Mononuclear cell (primary cell): Measurements from ENCODE around the gene CRIM1. TPM values are rescaled to one million over a fixed set of nuclear protein-coding genes. Genes with fewer than 3 reads are reported as not detected.

Experiments used
- H3K27me3 ChIP-seq: 2 replicates; pipeline ENCODE4 v1.6.0; 2011; ENCODE audit warnings: low read length, control low read depth; ENCODE audit not compliant: insufficient read depth
- H3K4me1 ChIP-seq: 2 replicates; pipeline ENCODE4 v1.5.1; 2011; ENCODE audit warnings: mild to moderate bottlenecking, low read length, control low read depth; ENCODE audit not compliant: insufficient read depth
- H3K4me3 ChIP-seq: 2 replicates; pipeline ENCODE4 v1.5.1; 2011; ENCODE audit warnings: mild to moderate bottlenecking, low read length, moderate library complexity
- H3K9me3 ChIP-seq: 2 replicates; pipeline ENCODE4 v1.5.1; 2011; ENCODE audit warnings: low read depth, mild to moderate bottlenecking, control low read depth, low read length
- total RNA-seq: library from RNA; depleted of rRNA; stranded (reverse); fragments of >200 nt; gene quantifications from one replicate; pipeline ENCODE4 v1.2.3, GENCODE V29; 2012

The CRIM1 gene
- total RNA-seq, 1 donor = 2.7 TPM

DNA sequence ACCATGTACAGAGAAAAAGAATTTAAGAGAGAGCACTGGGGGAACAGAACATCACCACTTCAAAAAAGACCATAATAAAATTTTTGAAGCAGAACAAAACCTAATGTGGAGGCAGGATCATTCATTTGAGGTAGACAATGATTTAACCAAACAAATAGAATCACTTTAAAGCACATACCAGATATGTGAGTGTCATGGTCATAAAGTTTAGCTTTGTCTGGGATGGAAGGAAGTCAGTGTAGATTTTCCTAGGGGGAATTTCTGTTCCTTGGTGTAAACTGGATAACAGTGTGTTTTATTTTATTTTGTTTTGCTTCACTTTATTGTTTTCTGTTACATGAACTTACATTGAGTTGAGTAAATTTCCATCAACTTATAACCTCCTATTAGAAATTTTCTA lies 120.8 kb downstream of the CRIM1 start:
- Histone ChIP-seq H3K27me3 (no peaks in the 10 kb centered on the region), H3K4me1 (peaks cover 32% of the 10 kb centered on the region), H3K4me3 (no peak overlapping the region), H3K9me3 (peaks cover 30% of the 10 kb centered on the region)

DNA sequence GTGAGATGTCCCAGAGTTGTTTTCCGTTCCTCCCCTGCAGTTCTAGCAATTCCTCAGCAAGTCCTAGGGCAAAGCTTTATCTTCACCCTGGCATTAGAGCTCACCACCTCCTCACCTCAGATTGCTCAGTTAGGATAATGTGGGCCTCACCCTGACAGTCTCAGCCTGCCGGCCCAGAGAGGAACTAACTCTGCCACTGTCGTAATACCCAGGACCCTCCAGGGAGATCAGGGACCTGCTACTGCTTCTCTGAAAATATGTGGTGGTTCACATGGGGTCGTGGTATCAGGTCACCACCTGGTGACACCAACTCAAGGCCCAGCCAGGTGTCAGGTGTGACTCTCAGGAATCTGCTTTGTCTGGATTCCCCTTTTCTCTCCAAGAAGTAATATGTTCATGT lies 121.7 kb downstream of the CRIM1 start:
- peaks cover 30% of the 10 kb centered on the region for H3K9me3 ChIP-seq
- peaks cover 32% of the 10 kb centered on the region for H3K4me1 ChIP-seq
- H3K4me3 ChIP-seq = no peak overlapping the region
- no peaks in the 10 kb centered on the region for H3K27me3 ChIP-seq

DNA sequence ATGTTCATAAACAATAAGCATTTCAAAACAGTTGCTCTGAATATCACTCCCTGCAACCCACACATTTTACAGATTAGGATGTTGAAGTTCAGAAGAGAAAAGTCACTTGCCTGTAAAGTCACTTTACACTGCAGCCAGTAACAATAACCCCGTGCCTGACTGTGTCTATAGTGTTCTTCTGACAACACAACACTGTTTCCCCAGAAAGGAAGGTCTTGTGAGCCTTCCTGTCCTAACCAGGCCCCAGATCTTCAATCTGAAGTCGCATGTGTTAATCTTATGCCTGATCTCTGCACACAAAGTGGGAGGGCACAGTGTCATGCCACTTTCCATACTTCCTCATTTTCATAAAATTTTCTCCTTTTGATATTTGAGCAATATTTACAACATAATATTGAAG lies 122.2 kb downstream of the CRIM1 start:
- Histone ChIP-seq H3K27me3 (no peaks in the 10 kb centered on the region), H3K4me3 (no peak overlapping the region), H3K9me3 (peaks cover 30% of the 10 kb centered on the region)

DNA sequence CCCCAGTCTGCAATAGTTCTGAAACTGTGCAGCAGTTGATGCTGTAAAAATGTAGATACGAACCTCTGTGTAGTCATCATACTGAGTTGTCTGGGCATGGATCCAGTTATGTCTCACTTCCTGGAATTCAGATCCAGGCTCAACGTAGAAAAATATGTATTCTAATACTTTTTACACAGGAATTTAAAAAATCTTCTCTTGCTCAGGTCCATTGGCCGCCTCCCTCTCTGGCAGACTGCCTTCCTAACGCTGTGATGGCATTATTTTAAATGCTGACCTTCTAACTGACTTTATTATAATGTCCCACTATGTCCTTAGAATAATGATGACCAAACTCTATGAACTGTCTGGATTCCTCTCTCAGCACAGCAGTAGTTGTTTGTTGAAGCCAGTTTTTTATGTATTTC lies 122.8 kb downstream of the CRIM1 start:
- Histone ChIP-seq H3K4me3 (no peak overlapping the region), H3K4me1 (peaks cover 27% of the 10 kb centered on the region), H3K27me3 (no peaks in the 10 kb centered on the region), H3K9me3 (peaks cover 30% of the 10 kb centered on the region)

More for the DNA sequence above, 122.2 kb downstream of the CRIM1 start:
- peaks cover 32% of the 10 kb centered on the region for H3K4me1 ChIP-seq

DNA sequence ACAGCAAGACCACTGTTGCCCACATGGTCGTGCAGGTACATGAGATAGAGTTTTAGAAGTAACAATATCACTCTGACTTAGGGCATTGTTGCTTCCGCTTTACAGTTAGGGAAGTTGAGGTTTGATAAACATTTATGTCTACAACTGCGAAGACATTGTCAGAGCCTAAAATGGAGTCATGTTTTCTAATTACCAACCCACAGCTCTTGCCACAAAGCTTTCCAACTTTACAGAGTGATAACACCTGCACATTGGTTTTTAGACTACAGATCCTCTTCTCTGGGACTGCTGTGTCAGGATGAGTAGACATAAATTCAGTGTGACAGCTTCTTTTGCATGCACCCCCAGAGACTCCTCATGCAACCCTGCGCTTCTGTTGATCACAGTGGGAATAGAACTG lies 123.4 kb downstream of the CRIM1 start:
- Histone ChIP-seq H3K27me3 (no peaks in the 10 kb centered on the region), H3K4me3 (no peak overlapping the region), H3K9me3 (peaks cover 26% of the 10 kb centered on the region), H3K4me1 (peaks cover 26% of the 10 kb centered on the region)

DNA sequence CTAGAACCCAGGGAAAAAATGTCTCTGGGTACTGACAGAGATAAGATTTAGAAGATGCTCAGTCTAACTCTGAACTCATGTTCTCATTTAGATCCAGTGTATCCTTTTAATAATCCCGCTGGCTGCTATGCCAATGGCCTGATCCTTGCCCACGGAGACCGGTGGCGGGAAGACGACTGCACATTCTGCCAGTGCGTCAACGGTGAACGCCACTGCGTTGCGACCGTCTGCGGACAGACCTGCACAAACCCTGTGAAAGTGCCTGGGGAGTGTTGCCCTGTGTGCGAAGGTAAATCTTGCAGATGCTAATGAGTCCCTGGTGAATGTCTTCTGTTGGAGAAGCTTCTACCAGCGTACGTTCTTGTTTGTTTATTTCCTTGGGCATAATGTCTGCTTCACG lies 123.8 kb downstream of the CRIM1 start:
- H3K4me3 ChIP-seq = no peak overlapping the region
- H3K9me3 ChIP-seq = peaks cover 22% of the 10 kb centered on the region
- H3K27me3 ChIP-seq = no peaks in the 10 kb centered on the region
- H3K4me1 ChIP-seq = peaks cover 26% of the 10 kb centered on the region

DNA sequence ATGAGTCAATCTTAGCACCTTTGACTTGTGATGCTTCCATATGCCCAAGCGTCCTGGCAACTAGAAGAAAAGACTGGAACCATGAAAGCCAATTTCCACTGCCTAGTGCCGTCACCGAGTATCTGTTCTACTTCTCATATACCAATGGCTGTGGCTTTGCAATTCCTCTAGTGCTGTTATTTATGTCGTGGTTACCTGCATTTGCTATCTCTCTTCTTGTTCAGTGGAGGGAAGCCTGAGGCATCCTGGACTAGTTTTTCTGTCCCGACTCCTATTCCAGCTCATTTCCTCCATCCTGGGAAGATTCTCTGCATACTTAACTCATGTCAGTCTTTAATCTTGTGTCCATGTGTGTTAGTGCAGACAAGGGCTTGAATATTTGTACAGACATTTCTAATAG lies 124.5 kb downstream of the CRIM1 start:
- H3K9me3 ChIP-seq = peaks cover 16% of the 10 kb centered on the region
- no peak overlapping the region for H3K4me3 ChIP-seq
- H3K4me1 ChIP-seq = peaks cover 26% of the 10 kb centered on the region
- no peaks in the 10 kb centered on the region for H3K27me3 ChIP-seq

DNA sequence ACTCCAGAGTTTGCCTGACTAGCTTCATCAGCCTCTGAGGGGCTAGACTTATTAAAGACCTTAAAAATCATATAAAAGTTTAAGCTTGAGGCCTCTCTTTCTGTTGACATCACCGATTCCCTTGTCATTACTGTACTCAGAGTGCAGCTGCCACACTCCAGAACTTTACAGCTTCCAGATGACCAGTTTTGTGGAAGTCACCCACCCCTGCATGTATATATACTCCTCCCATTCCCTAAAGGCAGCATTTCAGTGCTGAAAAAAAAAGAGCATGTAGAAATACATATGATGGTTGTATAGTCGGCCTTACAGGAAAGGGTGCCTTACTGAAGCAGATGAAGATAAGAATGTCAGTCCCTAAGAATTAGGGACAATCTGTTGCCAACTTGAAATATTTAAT lies 125.1 kb downstream of the CRIM1 start:
- Histone ChIP-seq H3K4me1 (peaks cover 26% of the 10 kb centered on the region), H3K4me3 (no peak overlapping the region), H3K9me3 (peaks cover 10% of the 10 kb centered on the region), H3K27me3 (no peaks in the 10 kb centered on the region)

DNA sequence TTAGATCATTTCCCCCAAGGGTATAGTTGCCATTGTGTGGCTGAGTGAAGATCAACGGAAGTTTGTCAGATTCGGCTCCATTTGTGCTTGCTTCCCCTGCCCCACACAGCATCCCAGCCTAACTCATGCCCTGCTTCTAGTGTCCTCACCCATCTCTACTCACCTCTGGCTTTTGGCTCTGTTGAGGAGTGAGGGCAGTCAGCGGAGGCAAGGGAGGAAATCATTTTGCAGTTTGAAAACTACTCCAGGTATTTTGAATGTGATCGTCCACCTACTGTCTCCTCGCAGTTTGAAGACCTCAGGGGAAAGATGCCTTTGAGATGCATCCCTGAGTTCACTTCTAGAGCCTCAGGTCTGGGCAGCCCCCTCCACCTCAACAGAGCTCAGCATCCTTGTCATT lies 126.1 kb downstream of the CRIM1 start:
- Histone ChIP-seq H3K4me1 (peaks cover 26% of the 10 kb centered on the region), H3K27me3 (no peaks in the 10 kb centered on the region), H3K9me3 (no peaks in the 10 kb centered on the region), H3K4me3 (no peak overlapping the region)

DNA sequence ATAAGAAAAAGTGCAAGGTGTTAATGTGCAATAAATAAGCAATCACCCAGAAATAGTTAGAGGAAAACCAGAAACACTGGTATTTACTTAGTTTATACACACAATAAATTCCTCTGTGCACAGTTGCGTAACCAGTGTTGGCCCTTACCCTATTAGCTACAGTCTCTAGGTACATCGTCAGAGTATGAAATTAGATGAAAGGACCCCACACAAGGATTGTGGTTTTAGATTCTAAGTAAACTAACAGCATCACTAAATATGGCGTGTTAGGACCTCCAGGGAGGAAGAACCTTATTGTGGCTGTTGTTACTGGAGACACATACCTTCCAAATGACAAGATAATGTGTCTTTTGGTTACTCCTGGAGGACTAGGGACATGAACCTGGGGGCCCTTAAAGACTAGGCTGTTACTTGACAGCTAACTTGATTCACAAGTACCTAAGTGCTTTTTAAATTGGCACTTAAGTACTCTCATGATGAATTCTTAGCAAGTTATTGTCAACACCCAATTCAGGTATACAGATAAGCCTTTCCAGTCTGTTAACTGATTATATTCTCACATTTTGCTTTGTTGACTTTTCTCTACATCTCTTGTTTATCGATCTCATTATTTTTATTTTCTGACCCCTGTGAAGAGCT lies 127.1 kb downstream of the CRIM1 start:
- Histone ChIP-seq H3K4me1 (peaks cover 16% of the 10 kb centered on the region), H3K4me3 (no peak overlapping the region), H3K27me3 (no peaks in the 10 kb centered on the region)

DNA sequence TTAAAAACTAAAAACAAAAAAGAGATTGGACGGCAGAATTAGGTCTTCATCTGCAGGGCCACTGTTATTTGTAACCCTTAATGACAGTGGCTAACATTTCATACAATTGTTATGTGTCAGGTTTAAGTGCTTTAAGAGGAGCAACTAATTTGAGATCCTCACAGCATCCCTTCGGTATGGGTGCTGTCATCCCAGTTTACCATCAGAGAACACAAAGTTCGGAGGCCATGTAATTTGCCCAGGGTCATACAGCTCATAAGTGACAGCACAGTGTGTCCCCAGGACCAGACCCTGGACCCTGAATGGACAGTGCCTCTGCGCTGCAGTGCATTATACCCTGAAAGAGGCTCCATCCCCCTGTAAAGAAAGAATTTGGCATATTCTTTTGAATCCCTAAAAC lies 127.7 kb downstream of the CRIM1 start:
- Histone ChIP-seq H3K4me3 (no peak overlapping the region), H3K4me1 (peaks cover 12% of the 10 kb centered on the region), H3K9me3 (no peaks in the 10 kb centered on the region), H3K27me3 (no peaks in the 10 kb centered on the region)

More for the DNA sequence above, 127.1 kb downstream of the CRIM1 start:
- H3K9me3 ChIP-seq = no peaks in the 10 kb centered on the region

DNA sequence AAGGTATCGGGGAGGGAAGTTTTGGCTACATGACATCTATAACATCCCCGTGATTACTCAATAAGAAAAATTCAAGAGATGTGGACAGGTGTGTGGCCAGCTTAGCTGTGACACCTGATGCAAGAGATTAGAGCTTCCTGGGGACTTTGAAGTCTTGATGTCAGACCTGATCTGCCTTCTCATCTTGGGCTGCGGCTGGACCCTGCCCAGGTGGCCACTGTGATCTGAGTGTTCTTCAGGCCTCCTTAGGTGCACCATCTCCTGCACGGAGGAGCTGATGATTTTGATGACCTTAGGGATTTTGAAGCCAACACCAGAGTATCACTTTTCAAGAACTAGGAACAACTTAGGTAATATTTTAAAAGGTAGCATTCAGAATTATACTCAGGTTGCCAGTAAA lies 128.9 kb downstream of the CRIM1 start:
- H3K9me3 ChIP-seq = no peaks in the 10 kb centered on the region

DNA sequence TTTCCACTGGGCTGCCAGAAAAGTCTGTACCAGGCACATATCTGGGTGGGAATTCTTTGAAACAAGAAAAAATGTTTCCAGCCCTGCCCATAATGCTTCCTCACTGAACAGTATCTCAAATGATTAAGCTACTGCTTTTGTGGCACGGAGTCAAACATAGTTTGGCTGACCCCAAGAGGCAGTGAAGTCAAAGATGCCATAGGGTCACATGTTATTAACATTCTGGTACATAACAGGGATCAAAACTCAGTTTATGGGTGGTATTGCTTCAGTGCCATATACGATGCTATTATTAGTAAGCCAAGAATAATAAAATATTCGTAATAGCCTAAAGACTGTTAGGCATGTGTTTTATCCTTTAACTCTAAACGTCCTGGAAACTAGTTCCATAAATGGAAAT lies 129.9 kb downstream of the CRIM1 start:
- Histone ChIP-seq H3K9me3 (no peaks in the 10 kb centered on the region), H3K4me3 (no peak overlapping the region), H3K4me1 (no peaks in the 10 kb centered on the region), H3K27me3 (no peaks in the 10 kb centered on the region)

More for the DNA sequence above, 128.9 kb downstream of the CRIM1 start:
- H3K4me3 ChIP-seq = no peak overlapping the region
- no peaks in the 10 kb centered on the region for H3K27me3 ChIP-seq
- peaks cover under 1% of the 10 kb centered on the region for H3K4me1 ChIP-seq

DNA sequence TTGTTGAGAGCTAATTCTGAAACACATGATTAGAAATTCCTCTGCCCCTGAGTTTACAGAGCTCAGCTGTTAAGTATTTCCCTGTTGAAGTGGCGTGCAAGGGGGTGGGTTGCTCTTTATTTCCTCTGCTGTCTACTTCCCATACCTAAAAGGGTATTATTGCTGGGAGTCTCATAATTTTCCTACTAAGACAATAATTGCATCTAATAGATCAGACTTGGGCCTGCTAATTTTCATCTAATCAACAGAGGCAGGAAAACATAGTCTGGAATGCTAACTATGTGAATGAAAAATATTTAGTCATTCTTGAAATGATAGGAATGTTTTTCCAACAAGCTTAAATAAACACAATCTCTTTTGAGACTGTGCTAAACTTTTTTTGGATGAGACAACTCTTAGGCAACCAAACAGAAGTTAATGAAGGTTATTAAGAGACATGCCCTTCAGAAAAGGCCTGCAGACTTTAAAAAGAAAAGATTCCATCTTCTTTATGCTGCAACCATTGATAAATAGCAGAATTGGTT lies 131.0 kb downstream of the CRIM1 start:
- H3K4me1 ChIP-seq = no peaks in the 10 kb centered on the region
- H3K27me3 ChIP-seq = no peaks in the 10 kb centered on the region
- no peaks in the 10 kb centered on the region for H3K9me3 ChIP-seq
- H3K4me3 ChIP-seq = no peak overlapping the region

DNA sequence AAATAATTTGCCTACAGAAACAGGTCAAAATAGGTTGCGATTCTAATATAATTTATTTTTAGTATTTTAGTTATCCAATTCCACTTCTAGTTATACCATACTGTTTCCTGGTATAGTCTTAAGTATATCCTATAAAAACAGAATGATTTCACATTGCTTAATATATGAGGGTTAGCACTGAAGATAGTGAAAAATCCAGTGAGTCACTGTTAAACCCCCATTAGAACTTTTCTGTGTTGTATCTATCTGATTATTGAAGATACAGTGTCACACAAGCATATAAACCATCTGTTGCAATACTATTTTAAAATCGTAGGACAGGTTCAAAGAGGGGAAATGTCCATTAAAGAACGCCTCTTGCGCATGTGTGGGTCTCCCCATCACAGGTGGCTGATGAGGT lies 132.4 kb downstream of the CRIM1 start:
- Histone ChIP-seq H3K27me3 (no peaks in the 10 kb centered on the region), H3K4me1 (no peaks in the 10 kb centered on the region), H3K4me3 (no peak overlapping the region), H3K9me3 (no peaks in the 10 kb centered on the region)

DNA sequence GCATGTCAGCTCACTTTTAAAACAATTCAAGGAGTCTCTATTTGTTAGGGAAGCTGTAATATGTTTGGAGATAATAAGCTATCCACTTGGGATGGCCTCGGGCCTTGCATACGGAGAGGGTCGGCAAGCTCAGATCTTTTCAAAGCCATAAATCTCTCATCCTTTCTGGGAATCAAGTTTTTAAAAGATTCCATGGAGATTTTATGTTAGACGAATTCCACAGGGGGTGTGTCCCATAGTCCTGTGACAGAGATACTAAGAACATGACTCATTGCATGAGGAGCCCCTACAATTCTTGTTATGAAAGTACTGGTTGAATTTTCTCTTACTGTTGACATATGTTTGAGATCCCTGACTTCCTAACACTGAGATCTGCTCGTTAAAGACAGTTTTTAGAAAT lies 133.7 kb downstream of the CRIM1 start:
- H3K4me1 ChIP-seq = no peaks in the 10 kb centered on the region
- H3K27me3 ChIP-seq = no peaks in the 10 kb centered on the region
- H3K4me3 ChIP-seq = no peak overlapping the region
- H3K9me3 ChIP-seq = no peaks in the 10 kb centered on the region
